Ureter (tissue), 1 donor: Measurements from ENCODE around the gene FOXRED1. TPM values are rescaled to one million over a fixed set of nuclear protein-coding genes. Genes with fewer than 3 reads are reported as not detected.
"Not testable (repeated sequence)": the region's sequence is repeated elsewhere in the genome, so short reads cannot be mapped to it uniquely, and the experiment has no call there.

Experiments used
- DNase-seq: peaks from one replicate; pipeline ENCODE4 v3.0.0-alpha.2; 2020; ENCODE audit warnings: low spot score
- total RNA-seq: library from RNA; stranded (reverse); gene quantifications from one replicate; pipeline ENCODE4 v1.2.4, GENCODE V29; 2023
- donor health status: DM: yes; HTN: yes; CAD: no.

FOXRED1 gene
- 29.8 TPM for total RNA-seq

- peak; percentile 100 for DNase-seq
Observed at GRCh38 chr11:126268708-126269579, at the start of gene FOXRED1, which contains the start of gene SRPRA. Gene FOXRED1, plus strand, starts transcription at chr11:126269154. Its CDS starts 53 bp downstream, at chr11:126269207. Gene SRPRA, minus strand, starts transcription at chr11:126268895. Its CDS starts 91 bp downstream, at chr11:126268804.

GRCh38 chr11:126219547-126219946 is 49.4 kb upstream of the FOXRED1 start:
- DNase-seq, result no peak

- DNase-seq, result no peak
Observed at GRCh38 chr11:126224647-126225294, 44.2 kb upstream of the FOXRED1 start.

- no peak for DNase-seq
Observed at GRCh38 chr11:126225295-126225665, 43.7 kb upstream of the FOXRED1 start.

- DNase-seq, result no peak
Observed at GRCh38 chr11:126226334-126227084, 42.4 kb upstream of the FOXRED1 start.

GRCh38 chr11:126229858-126230540 is 39.0 kb upstream of the FOXRED1 start:
- no peak for DNase-seq

GRCh38 chr11:126231725-126232459 is 37.1 kb upstream of the FOXRED1 start:
- DNase-seq, result no peak

GRCh38 chr11:126232683-126233082 is 36.3 kb upstream of the FOXRED1 start:
- DNase-seq, result no peak

GRCh38 chr11:126233391-126233790 is 35.6 kb upstream of the FOXRED1 start:
- no peak for DNase-seq

GRCh38 chr11:126246636-126247035 is 22.3 kb upstream of the FOXRED1 start:
- DNase-seq, result no peak

GRCh38 chr11:126253265-126253664 is 15.7 kb upstream of the FOXRED1 start:
- no peak for DNase-seq

GRCh38 chr11:126254819-126255218 is 14.1 kb upstream of the FOXRED1 start:
- no peak for DNase-seq

- DNase-seq, result not testable (repeated sequence)
Observed at GRCh38 chr11:126255507-126255906, 13.4 kb upstream of the FOXRED1 start.

- DNase-seq, result no peak
Observed at GRCh38 chr11:126256216-126256615, 12.7 kb upstream of the FOXRED1 start.

GRCh38 chr11:126257144-126257543 is 11.8 kb upstream of the FOXRED1 start:
- no peak for DNase-seq

- no peak for DNase-seq
Observed at GRCh38 chr11:126257764-126258163, 11.2 kb upstream of the FOXRED1 start.

- DNase-seq, result no peak
Observed at GRCh38 chr11:126262216-126262615, 6.7 kb upstream of the FOXRED1 start.

GRCh38 chr11:126263489-126263888 is 5.5 kb upstream of the FOXRED1 start:
- DNase-seq, result no peak

GRCh38 chr11:126265811-126266210 is 3.1 kb upstream of the FOXRED1 start:
- DNase-seq, result no peak

- no peak for DNase-seq
Observed at GRCh38 chr11:126267650-126268049, 1.3 kb upstream of the FOXRED1 start.

- no peak for DNase-seq
Observed at GRCh38 chr11:126268361-126268707, 620 bp upstream of the FOXRED1 start.
